K562 (cell line): ENCODE measurements around the gene RPEL1. TPM values are rescaled to one million over a fixed set of nuclear protein-coding genes. Genes with fewer than 3 reads are reported as not detected.
A peak's percentile ranks its signal among the peaks of the same experiment; 100 is the strongest.

Source experiments
- ATAC-seq: fragments of 200-7000 bp; cut with Tn5 transposase; 3 replicates; pipeline ENCODE4 v1.9.1; 2020; ENCODE audit warnings: moderate library complexity
- BruUV-seq: library from RNA; stranded (reverse); fragments of 400-500 nt; replicated peaks from 2 replicates; lab custom pipeline; 2021; lab: Mats Ljungman, UMichigan
- CTCF ChIA-PET: fragments of 300-600 bp; formaldehyde crosslinking; extraction: SDS; loops from one replicate; lab custom pipeline; 2021; ENCODE audit warnings: low intra/inter-chr PET ratio; lab: Yijun Ruan, JAX
- POLR2A ChIA-PET: fragments of 300-600, 350-650 bp; sonication (Branson Sonifier 250); formaldehyde crosslinking; extraction: SDS; loops from one replicate; lab custom pipeline; 2021; ENCODE audit warnings: antibody characterized with exemption, inconsistent platforms; lab: Yijun Ruan, JAX
- DNase-seq, 4 experiments: peaks; one replicate each; pipeline versions ENCODE4 v3.0.0 to v3.0.0-alpha.2; 2011 to 2018; ENCODE audit warnings: low spot score in 3 of 4, mixed read lengths in 3 of 4; ENCODE audit errors: extremely low read depth in 1 of 4
- FAIRE-seq: peaks from 2 replicates; lab custom pipeline; 2011; peaks lifted over from hg19 to GRCh38; lab: Jason Lieb, UNC
- H2AFZ ChIP-seq: 2 replicates; pipeline ENCODE4 v1.6.0; 2011; ENCODE audit warnings: low read depth, low read length, control low read depth, inconsistent platforms
- H3K27ac ChIP-seq: fragments of 200-600 bp; 3 replicates; pipeline ENCODE4 v1.8.0; 2011; ENCODE audit warnings: low read depth, mild to moderate bottlenecking, control low read depth, inconsistent platforms, low read length, moderate library complexity, mixed read lengths; ENCODE audit errors: extremely low read depth
- H3K27me3 ChIP-seq, 2 experiments: fragments of 300-600 bp in 1 of 2; 2 replicates in 1 of 2; 3 replicates in 1 of 2; pipeline versions ENCODE4 v1.6.0 to v1.8.0; 2011; ENCODE audit warnings: inconsistent platforms in 2 of 2, low read length in 2 of 2, mild to moderate bottlenecking in 1 of 2, mixed read lengths in 1 of 2, moderate library complexity in 1 of 2; ENCODE audit not compliant: control insufficient read depth in 2 of 2, insufficient read depth in 2 of 2
- H3K36me3 ChIP-seq: fragments of 300-600 bp; 3 replicates; pipeline ENCODE4 v1.8.0; 2011; ENCODE audit warnings: mild to moderate bottlenecking, low read length, inconsistent platforms; ENCODE audit not compliant: control insufficient read depth, insufficient read depth
- H3K4me1 ChIP-seq, 2 experiments: fragments of 200-600 bp in 1 of 2; replicated peaks in 1 of 2; 2 replicates in 1 of 2; 3 replicates in 1 of 2; pipeline versions ENCODE4 v1.5.1 to v1.8.0; 2011; ENCODE audit warnings: inconsistent platforms in 2 of 2, low read length in 2 of 2, mild to moderate bottlenecking in 1 of 2, mixed read lengths in 1 of 2, moderate library complexity in 1 of 2; ENCODE audit not compliant: control insufficient read depth in 2 of 2, insufficient read depth in 2 of 2
- H3K4me2 ChIP-seq: 2 replicates; pipeline ENCODE4 v1.6.1; 2011; ENCODE audit warnings: low read length, control low read depth, inconsistent platforms, mixed read lengths; ENCODE audit not compliant: insufficient read depth
- H3K4me3 ChIP-seq: fragments of 200-600 bp; sonication (generic), shearing (Covaris generic); 2 replicates; pipeline ENCODE4 v1.5.1; 2016; ENCODE audit warnings: control low read depth, inconsistent platforms
- H3K79me2 ChIP-seq: fragments of 200-600 bp; 3 replicates; pipeline ENCODE4 v1.8.0; 2011; ENCODE audit warnings: low read length, inconsistent platforms; ENCODE audit not compliant: control insufficient read depth, insufficient read depth
- H3K9ac ChIP-seq, 2 experiments: 2 replicates each; pipeline versions ENCODE4 v1.6.0 to v1.6.1; 2011; ENCODE audit warnings: low read depth in 2 of 2, low read length in 2 of 2, control low read depth in 1 of 2, inconsistent platforms in 1 of 2, mild to moderate bottlenecking in 1 of 2, mixed read lengths in 1 of 2; ENCODE audit not compliant: insufficient read depth in 1 of 2
- H3K9me1 ChIP-seq: one replicate; pipeline ENCODE4 v1.6.0; 2011; ENCODE audit warnings: inconsistent platforms, mild to moderate bottlenecking, low read length, moderate library complexity; ENCODE audit not compliant: control insufficient read depth, insufficient read depth
- H3K9me3 ChIP-seq: replicated peaks from 2 replicates; pipeline ENCODE4 v1.5.1; 2011; ENCODE audit warnings: low read depth, low read length, inconsistent platforms; ENCODE audit not compliant: control insufficient read depth, insufficient read depth
- H4K20me1 ChIP-seq: replicated peaks from 2 replicates; pipeline ENCODE4 v1.6.1; 2011; ENCODE audit warnings: low read length, inconsistent platforms, mixed read lengths; ENCODE audit not compliant: control insufficient read depth, insufficient read depth
- ARHGAP35 ChIP-seq: fragments of 450-650 bp; IDR thresholded peaks from 2 replicates; pipeline ENCODE4 v1.6.1; 2018; ENCODE audit not compliant: partially characterized antibody
- CEBPG ChIP-seq, 3 experiments: fragments of 200-800 bp in 1 of 3; sonication (Bioruptor generic) in 1 of 3; sonication (generic) in 1 of 3; formaldehyde crosslinking in 1 of 3; IDR thresholded peaks in 2 of 3; conservative IDR thresholded peaks in 1 of 3; 2 replicates each; pipeline versions ENCODE4 v1.6.1 to v1.8.0; 2016 to 2022; ENCODE audit warnings: missing compliant biosample characterization in 2 of 3, missing genetic modification characterization in 2 of 3, mild to moderate bottlenecking in 1 of 3, missing genetic modification reagents in 1 of 3
- CXXC5 ChIP-seq: fragments of 250-450 bp; sonication (Bioruptor Pico); IDR thresholded peaks from 2 replicates; pipeline ENCODE4 v1.8.0; 2022; ENCODE audit warnings: inconsistent platforms, mild to moderate bottlenecking, moderate library complexity
- FOXA3 ChIP-seq, 2 experiments: fragments of 450-650 bp in 1 of 2; sonication (generic) in 1 of 2; formaldehyde crosslinking; IDR thresholded peaks in 1 of 2; conservative IDR thresholded peaks in 1 of 2; 2 replicates each; pipeline versions ENCODE4 v1.4.0 to v1.8.0; 2020 to 2022; ENCODE audit warnings: mild to moderate bottlenecking in 2 of 2, missing genetic modification reagents in 1 of 2
- GABPA ChIP-seq: fragments of 200-800 bp; sonication (Bioruptor generic); conservative IDR thresholded peaks from 2 replicates; pipeline ENCODE4 v1.6.1; 2016; ENCODE audit warnings: low read depth, missing genetic modification characterization, missing compliant biosample characterization
- HEY1 ChIP-seq: fragments of 250-450 bp; sonication (Bioruptor Pico); IDR thresholded peaks from 2 replicates; pipeline ENCODE4 v1.5.0; 2020; ENCODE audit warnings: mild to moderate bottlenecking, moderate library complexity, borderline replicate concordance
- KLF10 ChIP-seq: fragments of 250-450 bp; sonication (Bioruptor Pico); IDR thresholded peaks from 2 replicates; pipeline ENCODE4 v1.6.1; 2021; ENCODE audit warnings: matching md5 sums
- MITF ChIP-seq: IDR thresholded peaks from 2 replicates; pipeline ENCODE4 v1.6.1; 2014; ENCODE audit warnings: antibody characterized with exemption
- NR1H2 ChIP-seq: sonication (generic); formaldehyde crosslinking; IDR thresholded peaks from 2 replicates; pipeline ENCODE4 v1.4.0; 2020; ENCODE audit warnings: mild to moderate bottlenecking, missing genetic modification reagents
- NR2C2 ChIP-seq, 2 experiments: fragments of 200-800 bp in 1 of 2; sonication (Bioruptor generic) in 1 of 2; sonication (generic) in 1 of 2; formaldehyde crosslinking in 1 of 2; IDR thresholded peaks; 2 replicates each; pipeline versions ENCODE4 v1.6.1 to v1.8.0; 2016 to 2022; ENCODE audit warnings: mild to moderate bottlenecking in 1 of 2, missing compliant biosample characterization in 1 of 2, missing genetic modification characterization in 1 of 2, missing genetic modification reagents in 1 of 2
- RB1 ChIP-seq: fragments of 450-650 bp; IDR thresholded peaks from 2 replicates; pipeline ENCODE4 v1.6.1; 2017; ENCODE audit warnings: low read depth, mild to moderate bottlenecking
- RBBP5 ChIP-seq: fragments of 200-600 bp; sonication (generic); IDR thresholded peaks from 2 replicates; pipeline ENCODE4 v1.6.1; 2012; ENCODE audit warnings: borderline replicate concordance, mild to moderate bottlenecking, low read length, control low read depth, inconsistent platforms; ENCODE audit not compliant: insufficient read depth, poor library complexity, severe bottlenecking
- THRA ChIP-seq: fragments of 450-650 bp; IDR thresholded peaks from 2 replicates; pipeline ENCODE4 v1.6.1; 2017; ENCODE audit warnings: mild to moderate bottlenecking, moderate library complexity
- ZNF121 ChIP-seq: sonication (generic); formaldehyde crosslinking; conservative IDR thresholded peaks from 2 replicates; pipeline ENCODE4 v1.8.0; 2022; ENCODE audit warnings: missing genetic modification reagents
- WGBS: fragments of 100-300 bp; shearing (Covaris generic); methylation state at CpG from one replicate; pipeline ENCODE4 v1.1.6; 2016; ENCODE audit warnings: low coverage, mixed read lengths; ENCODE audit not compliant: insufficient coverage; ENCODE audit errors: missing lambda C conversion rate; 5-methylcytosine and 5-hydroxymethylcytosine counted together
- in situ Hi-C: fragments of 300-500 bp; cut with MboI; formaldehyde crosslinking; loops from 4 replicates; pipeline ENCODE4 v1.15.0; 2018; ENCODE audit warnings: inconsistent platforms, mixed read lengths
- intact Hi-C: fragments of 100-400 bp; cut with micrococcal nuclease; formaldehyde crosslinking; loops from 2 replicates; pipeline ENCODE4 v1.14.2; 2022
- polyA plus RNA-seq, 8 experiments: library from polyadenylated mRNA; depleted of rRNA in 4 of 8; stranded (reverse) in 5 of 8; unstranded in 3 of 8; fragments of >200 nt; fragmentation: Nextera tagmentation in 2 of 8; fragmentation: Illumina TruSeq in 1 of 8; extraction: Ambion mirVana in 2 of 8; extraction: Trizol in 1 of 8; gene quantifications; 2 replicates each; pipeline versions ENCODE4 v1.2.1 to v1.2.3, GENCODE V29; 2011 to 2014; ENCODE audit warnings: inconsistent platforms in 1 of 8, missing spikeins in 1 of 8
- total RNA-seq, 7 experiments: library from RNA; depleted of rRNA in 6 of 7; stranded (reverse); fragments of >200 nt in 6 of 7; fragmentation: Illumina TruSeq in 2 of 7; extraction: Trizol in 2 of 7; gene quantifications; 2 replicates each; pipeline versions ENCODE4 v1.2.1 to v1.2.3, GENCODE V29; 2011 to 2021; ENCODE audit warnings: low replicate concordance in 1 of 7

The RPEL1 gene
- total and polyA plus RNA-seq, 9 of the 15 experiments (the other 6 are each of a cell fraction or from before 2014, with no cell fraction given), result 0.04 to 0.15 (median 0.07) TPM; not detected in 4

GRCh38 chr10:103235775-103236174 is 9.9 kb upstream of the RPEL1 start:
- FAIRE-seq, result no peak
- H3K36me3 ChIP-seq, result no peaks in the 10 kb centered on the region
- BruUV-seq, result no TSS peak
- ChIA-PET POLR2A (interaction anchor here (0.6 kb wide), 1 partner anchor 20 kb away, joined by 3 read pairs; no protein-coding TSS in a partner anchor), CTCF (no interaction called here)
- intact Hi-C loops, result no loop called here
- H3K4me2 ChIP-seq, result no peak overlapping the region
- no peak overlapping the region for H3K4me3 ChIP-seq
- no peaks in the 10 kb centered on the region; a peak in 1 of 5 replicates for H3K4me1 ChIP-seq
- TF ChIP-seq RB1 (no peak), ZNF121 (CRISPR knock-in tag) (peak; percentile 28; the same call in 1 of the 2 replicates), CXXC5 (no peak), HEY1 (CRISPR knock-in tag) (no peak), GABPA (tag) (no peak), KLF10 (no peak), NR2C2 (CRISPR knock-in tag; IDR thresholded peaks at IDR 0.05) (no peak), NR2C2 (tag; IDR thresholded peaks at IDR 0.05) (no peak), CEBPG (CRISPR knock-in tag; IDR thresholded peaks at IDR 0.05) (no peak), CEBPG (tag; conservative IDR thresholded peaks at IDR 0.05 in 1 of 2, IDR thresholded peaks at IDR 0.05 in 1 of 2) (0 out of 4 replicates have a peak, but pooled peaks of 1 of the 2 experiments have one; percentile 6), MITF (no peak), FOXA3 (CRISPR knock-in tag; conservative IDR thresholded peaks at IDR 0.05 in 1 of 2, IDR thresholded peaks at IDR 0.05 in 1 of 2) (no peak), RBBP5 (no peak), NR1H2 (no peak), THRA (no peak), ARHGAP35 (no peak)
- TF ChIP-seq, all 486 proteins: peak for 2
- DNase-seq (no peak), ATAC-seq (no peak)
- H2AFZ ChIP-seq, result no peak overlapping the region
- in situ Hi-C loops, result no loop called here
- 38% methylated on average over 2 of the region's 2 CpGs for WGBS
- H4K20me1 ChIP-seq, result no peaks in the 10 kb centered on the region
- H3K27ac ChIP-seq, result no peak overlapping the region
- no peaks in the 10 kb centered on the region for H3K79me2 ChIP-seq
- no peak overlapping the region for H3K9ac ChIP-seq
- H3K27me3 ChIP-seq, result no peaks in the 10 kb centered on the region
- no peaks in the 10 kb centered on the region for H3K9me3 ChIP-seq
- no peaks in the 10 kb centered on the region for H3K9me1 ChIP-seq
